GM21723 (cell line): ENCODE measurements around the gene EXOC6B.
"Not testable (repeated sequence)": the region's sequence is repeated elsewhere in the genome, so short reads cannot be mapped to it uniquely, and the experiment has no call there.

Experiments
- ATAC-seq: cut with Tn5 transposase; IDR thresholded peaks from one replicate; pipeline ENCODE4 v1.9.1; 2021; ENCODE audit warnings: mild to moderate bottlenecking, moderate library complexity; ENCODE audit not compliant: unreplicated experiment

Gene EXOC6B

GRCh38 chr2:72619626-72620025 is 206.2 kb downstream of the EXOC6B start:
- ATAC-seq: no peak

- no peak for ATAC-seq
These were observed 211.9 kb downstream of the EXOC6B start for GRCh38 chr2:72613931-72614330.

DNA sequence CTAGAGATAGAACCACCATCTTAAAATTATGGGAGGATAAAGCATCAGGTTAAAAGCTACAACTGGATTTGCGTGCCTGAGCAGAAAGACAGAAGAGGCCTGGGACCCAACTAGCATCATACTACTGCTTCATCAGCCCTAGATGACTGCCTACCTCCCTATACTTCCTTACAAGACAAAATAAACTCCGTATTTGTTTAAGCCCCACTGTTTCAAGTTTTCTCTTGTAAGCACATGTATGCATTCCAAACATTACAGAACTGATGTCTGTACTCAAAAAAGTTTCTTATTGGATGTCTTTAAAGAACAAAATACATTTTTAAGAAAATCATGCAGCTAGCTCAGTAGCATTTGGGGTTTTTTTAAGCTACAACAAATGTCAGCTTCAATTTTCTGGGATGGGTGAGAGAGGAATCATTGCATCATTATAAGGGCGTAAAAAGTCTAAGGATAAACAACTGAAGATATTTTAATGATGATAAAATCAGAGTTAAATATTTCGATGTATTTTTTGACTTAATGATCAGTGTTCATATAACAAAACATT is 213.1 kb downstream of the EXOC6B start:
- no peak for ATAC-seq

DNA sequence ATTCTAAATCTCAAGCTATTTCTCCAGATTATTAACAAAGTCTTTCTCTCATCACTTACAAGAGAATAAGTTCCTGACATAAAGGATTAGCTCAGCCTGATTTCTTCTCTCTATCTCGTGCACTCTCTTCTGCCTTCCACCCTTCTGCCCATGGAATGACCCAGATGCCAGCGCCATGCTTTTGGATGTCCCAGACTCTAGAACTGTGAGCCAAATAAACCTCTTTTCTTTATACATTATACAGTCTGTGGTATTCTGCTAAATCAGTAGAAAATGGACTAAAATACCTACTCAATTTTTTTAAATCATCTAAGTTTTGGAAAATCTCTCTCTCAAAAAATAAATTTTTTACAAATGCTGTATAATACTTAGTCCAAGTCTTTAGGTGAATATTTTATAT is 218.6 kb downstream of the EXOC6B start:
- ATAC-seq: no peak

DNA sequence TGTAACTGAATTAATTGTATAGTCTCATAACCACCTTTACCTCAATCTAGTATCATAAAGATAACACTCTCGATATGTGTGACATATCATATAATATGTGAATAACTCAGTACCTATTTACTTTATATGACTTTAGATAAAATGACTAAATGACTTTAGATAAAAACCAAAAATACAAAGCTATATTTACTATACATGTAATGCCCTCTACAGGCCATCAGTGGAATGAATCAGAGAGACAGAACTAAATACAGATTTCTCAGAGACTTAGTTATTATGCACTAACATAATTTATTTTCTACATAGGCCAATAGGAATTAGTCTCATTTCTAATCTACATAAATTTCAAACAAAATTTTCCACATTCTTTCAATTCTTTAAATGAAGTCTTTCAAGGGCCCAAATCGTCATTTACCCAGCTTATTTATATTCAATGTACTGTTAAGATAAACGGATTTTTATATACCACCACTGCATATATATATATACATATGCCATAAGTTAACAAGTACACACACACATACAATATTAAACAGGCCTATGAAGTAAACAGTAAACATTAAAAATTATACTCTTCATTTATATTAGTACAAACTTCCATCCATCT is 219.9 kb downstream of the EXOC6B start:
- ATAC-seq: no peak

DNA sequence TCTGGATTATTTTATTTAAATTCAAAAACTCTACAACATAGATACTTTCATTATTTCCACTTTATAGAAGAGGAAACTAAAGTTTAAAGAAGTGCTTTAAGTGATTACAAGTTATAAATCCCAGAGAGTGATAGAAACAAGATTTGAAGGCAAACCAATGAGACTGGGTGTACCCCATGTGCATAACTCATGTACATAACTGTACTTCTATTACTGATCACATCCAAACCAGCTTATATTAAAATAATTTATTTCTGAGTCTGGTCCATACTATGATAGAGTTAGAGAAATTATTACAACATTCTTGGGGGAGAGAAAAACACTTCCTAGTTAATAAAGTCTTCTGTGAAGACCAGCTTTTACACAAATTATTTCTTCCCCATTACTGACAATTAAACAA is 221.4 kb downstream of the EXOC6B start:
- ATAC-seq: no peak

DNA sequence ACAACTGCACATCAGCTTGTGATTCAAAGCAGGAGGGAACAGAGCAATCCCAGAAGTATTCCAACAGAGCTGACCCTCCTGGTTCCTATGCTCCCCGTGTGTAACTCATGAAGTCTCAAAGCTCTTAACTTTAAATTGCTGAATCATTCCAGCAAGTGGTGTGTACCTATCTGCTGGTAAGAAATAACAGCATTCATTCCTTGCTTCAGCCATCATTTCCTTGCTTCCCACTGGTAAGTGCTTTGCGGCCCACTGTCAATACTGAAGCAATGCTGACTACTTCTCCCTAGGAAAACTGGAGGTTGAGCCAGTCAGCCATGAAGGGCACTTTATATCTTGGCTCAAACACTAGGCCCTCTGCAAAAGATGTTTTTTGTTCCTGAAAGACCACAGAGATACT is 222.4 kb downstream of the EXOC6B start:
- no peak for ATAC-seq

DNA sequence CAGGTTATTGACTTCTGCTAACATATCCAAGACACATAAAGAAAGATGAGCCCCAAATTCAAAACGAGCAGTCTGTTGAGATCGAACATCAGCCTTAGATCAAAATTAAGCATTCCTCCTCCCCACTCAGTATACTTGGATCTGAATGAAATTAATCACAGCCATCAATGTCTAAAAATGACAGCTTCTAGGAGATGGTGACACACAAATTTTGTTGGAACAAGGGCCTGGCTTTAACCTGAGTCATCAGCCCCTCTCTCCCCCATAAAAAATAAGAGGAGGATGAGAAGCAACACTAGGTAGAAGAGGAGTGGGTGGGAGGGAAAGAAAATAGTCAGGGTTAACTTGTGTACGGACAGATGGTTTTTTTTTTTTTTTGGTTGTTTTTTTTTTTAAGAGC is 223.1 kb downstream of the EXOC6B start:
- no peak for ATAC-seq

DNA sequence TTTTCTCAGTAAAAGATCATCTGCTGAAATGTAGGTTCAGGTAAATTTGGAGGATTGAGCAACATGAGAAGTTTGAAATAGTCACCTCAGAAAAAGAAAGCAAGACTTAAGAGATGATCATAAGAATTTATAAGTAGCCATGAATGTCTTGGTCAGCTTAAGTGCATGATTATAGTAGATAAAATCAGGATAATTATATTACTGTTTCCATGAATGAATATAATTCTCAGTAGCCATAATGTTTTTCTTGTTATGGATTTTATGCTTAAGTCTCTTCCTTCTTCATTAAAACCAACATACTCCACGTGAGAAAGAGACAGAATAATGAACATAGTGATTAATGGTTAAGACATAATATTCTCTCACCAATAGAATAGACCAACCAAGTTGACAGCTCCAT is 223.7 kb downstream of the EXOC6B start:
- no peak for ATAC-seq

GRCh38 chr2:72583836-72584235 is 242.0 kb downstream of the EXOC6B start:
- not testable (repeated sequence) for ATAC-seq

- no peak for ATAC-seq
These were observed 242.5 kb downstream of the EXOC6B start for GRCh38 chr2:72583376-72583775.

DNA sequence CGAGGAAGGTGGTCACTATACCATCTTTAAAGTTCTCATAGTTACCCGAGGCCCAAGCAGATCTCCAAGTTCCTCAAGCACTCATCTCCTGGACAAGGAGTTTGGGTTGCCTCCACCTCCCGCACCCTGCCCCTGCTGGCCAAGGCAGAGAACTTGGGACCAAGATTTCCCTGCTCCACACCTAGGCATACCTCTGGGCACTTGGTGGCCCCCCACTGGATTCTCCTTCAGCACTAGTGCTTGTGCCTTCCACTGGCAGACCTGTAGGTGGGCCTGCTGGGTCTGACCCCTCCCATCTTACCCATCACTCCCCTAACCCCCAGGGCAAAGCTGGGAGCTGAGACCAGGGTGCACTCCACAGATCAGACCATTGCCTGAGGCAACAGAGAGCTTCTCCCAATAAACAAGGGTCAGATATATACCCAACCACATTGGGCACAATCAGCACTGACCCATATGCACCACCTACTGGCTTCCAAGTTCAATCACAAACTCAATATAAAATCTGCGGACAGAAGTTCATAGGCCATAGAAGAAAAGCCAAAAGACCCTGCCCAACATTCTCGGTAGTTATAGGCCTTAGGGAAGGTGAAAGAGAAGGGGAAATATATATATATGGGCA is 244.2 kb downstream of the EXOC6B start:
- ATAC-seq: no peak

DNA sequence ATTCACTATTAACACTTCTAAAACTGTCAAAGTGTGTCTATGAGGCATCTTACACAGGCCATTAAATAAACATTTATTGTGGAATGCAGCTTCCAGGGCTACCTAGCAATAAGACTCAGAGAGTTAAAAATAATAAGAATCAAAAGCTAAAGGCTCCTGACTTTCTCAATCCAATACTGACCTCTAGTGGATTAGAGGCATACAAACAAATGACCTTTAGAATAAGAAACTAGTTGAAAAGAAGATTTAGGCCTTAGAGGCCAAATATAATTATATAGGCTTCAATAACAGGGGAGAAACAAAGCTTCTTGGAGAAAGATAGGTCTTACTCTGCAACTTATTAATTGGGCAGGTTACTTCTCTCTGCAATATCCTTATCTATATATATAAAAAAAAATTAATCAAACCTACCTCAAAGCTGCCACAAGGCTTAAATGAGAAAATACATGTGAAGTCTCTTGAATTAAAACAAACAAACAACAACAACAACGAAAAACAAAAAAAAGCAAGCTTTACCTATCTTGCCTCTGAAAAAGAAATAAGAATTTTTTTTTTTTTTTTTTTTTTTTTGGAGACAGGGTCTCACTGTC is 246.1 kb downstream of the EXOC6B start:
- peak; percentile 51 for ATAC-seq

GRCh38 chr2:72576861-72577260 is 249.0 kb downstream of the EXOC6B start:
- no peak for ATAC-seq

GRCh38 chr2:72576459-72576858 is 249.4 kb downstream of the EXOC6B start:
- no peak for ATAC-seq

DNA sequence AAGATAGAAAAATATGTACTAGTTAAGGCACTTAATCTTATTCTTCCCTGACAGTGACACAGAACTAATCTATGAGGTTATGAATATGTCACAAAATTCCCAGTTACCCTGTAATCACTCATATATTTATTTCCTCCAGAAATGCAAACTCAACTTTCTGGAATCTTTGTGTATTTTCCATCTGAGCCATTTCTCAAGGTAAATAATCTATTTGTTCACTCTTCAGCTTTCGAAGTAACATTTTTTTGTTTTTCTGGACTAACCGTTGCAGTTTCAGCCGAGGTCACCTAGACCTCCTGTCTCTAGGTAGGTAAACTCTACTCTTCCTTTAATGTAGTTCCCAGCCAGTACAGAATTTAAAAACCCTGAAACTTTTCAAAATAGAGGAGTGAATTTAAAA is 250.9 kb downstream of the EXOC6B start:
- no peak for ATAC-seq

GRCh38 chr2:72573232-72573631 is 252.6 kb downstream of the EXOC6B start:
- no peak for ATAC-seq

DNA sequence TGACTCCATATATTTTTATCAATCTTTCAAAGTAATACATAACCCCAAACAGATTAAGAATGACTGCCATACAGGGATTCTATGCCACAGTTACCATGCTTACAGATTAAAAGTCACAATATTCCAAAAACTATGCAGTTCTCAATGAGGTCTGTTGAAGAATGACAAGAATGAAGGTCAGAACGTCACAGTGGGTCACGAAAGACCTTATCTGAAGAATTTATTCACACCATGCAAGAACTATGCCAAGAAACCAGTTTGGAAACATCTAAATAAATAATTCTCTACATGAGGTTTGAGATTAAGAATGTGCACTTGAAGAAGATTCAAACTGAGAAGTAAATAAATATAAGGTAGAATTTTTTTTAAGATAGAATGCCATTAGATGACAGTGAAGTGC is 253.3 kb downstream of the EXOC6B start:
- no peak for ATAC-seq

DNA sequence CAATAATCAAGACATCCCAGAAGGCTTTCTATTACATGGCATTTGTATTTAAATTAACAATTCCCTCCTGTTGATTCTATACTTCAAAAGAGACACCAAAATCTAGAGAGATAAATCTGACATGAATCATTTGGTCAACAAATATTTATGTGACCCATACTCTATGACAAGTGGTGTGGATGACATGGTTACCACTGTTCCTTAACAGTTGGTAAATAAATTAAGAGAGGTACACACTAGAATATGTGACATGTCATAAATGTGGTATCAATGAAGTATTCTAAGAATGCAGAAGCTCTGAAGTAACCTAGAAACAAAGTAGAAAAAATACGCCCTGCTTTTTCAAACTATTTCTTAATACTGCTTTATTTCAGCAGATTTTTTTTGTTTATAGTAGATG is 255.4 kb downstream of the EXOC6B start:
- ATAC-seq: no peak

- ATAC-seq: no peak
These were observed 263.2 kb downstream of the EXOC6B start for GRCh38 chr2:72562451-72563153.

- no peak for ATAC-seq
These were observed 264.1 kb downstream of the EXOC6B start for GRCh38 chr2:72561621-72562318.
